SK-N-SH (cell line): ENCODE results near the gene DSP.

Experiments
- CTCF ChIP-seq: fragments of 200-600 bp; sonication (generic); IDR thresholded peaks from 2 replicates; pipeline ENCODE4 v1.6.1; 2017; ENCODE audit warnings: antibody characterized with exemption, mild to moderate bottlenecking, moderate library complexity
- ELF1 ChIP-seq: IDR thresholded peaks from 2 replicates; pipeline ENCODE4 v1.4.0; 2012
- GATA2 ChIP-seq: sonication (generic); formaldehyde crosslinking; IDR thresholded peaks from 2 replicates; pipeline ENCODE4 v1.5.0; 2020; ENCODE audit warnings: mild to moderate bottlenecking, missing genetic modification reagents
- POLR2AphosphoS5 ChIP-seq: IDR thresholded peaks from 2 replicates; pipeline ENCODE4 v1.6.1; 2012; ENCODE audit warnings: low read depth, low read length
- TAF1 ChIP-seq: IDR thresholded peaks from 2 replicates; pipeline ENCODE4 v1.6.1; 2012; ENCODE audit warnings: low read depth, mild to moderate bottlenecking, low read length, moderate library complexity, borderline replicate concordance
- YY1 ChIP-seq: IDR thresholded peaks from 2 replicates; pipeline ENCODE4 v1.4.0; 2012; ENCODE audit warnings: low read depth, mild to moderate bottlenecking
- ZBTB33 ChIP-seq: IDR thresholded peaks from 2 replicates; pipeline ENCODE4 v1.4.0; 2012; ENCODE audit warnings: low read depth, borderline replicate concordance

GRCh38 chr6:7621761-7622160, 80.3 kb downstream of the DSP start:
- no peak for TF ChIP-seq CTCF
- no peak for TF ChIP-seq GATA2 (CRISPR knock-in tag)
- TF ChIP-seq POLR2AphosphoS5: no peak
- TF ChIP-seq ELF1: no peak
- TF ChIP-seq ZBTB33: no peak
- TF ChIP-seq YY1: no peak
- TF ChIP-seq TAF1: no peak
